MCF 10A (cell line): Measurements from ENCODE around the gene C8A. TPM values are rescaled to one million over a fixed set of nuclear protein-coding genes. Genes with fewer than 3 reads are reported as not detected.

Source experiments
- BruUV-seq: library from RNA; stranded (reverse); fragments of 400-500 nt; replicated peaks from 2 replicates; lab custom pipeline; 2021; lab: Mats Ljungman, UMichigan
- CTCF ChIA-PET: fragments of 300-600 bp; sonication (Branson Sonifier 250); formaldehyde crosslinking; extraction: SDS; loops from one replicate; lab custom pipeline; 2021; ENCODE audit warnings: antibody characterized with exemption, inconsistent platforms; lab: Yijun Ruan, JAX
- POLR2A ChIA-PET: fragments of 300-600, 350-650 bp; sonication (Branson Sonifier 250); formaldehyde crosslinking; extraction: SDS; loops from one replicate; lab custom pipeline; 2020; ENCODE audit warnings: antibody characterized with exemption, inconsistent platforms; lab: Yijun Ruan, JAX
- DNase-seq: peaks from one replicate; pipeline ENCODE4 v3.0.0-alpha.2; 2018; ENCODE audit not compliant: unreplicated experiment
- H3K27ac Mint-ChIP-seq: one replicate; pipeline ENCODE4 v1.8.0; 2022; ENCODE audit warnings: mild to moderate bottlenecking, low read depth, mixed read lengths; ENCODE audit not compliant: unreplicated experiment
- H3K27me3 Mint-ChIP-seq: one replicate; pipeline ENCODE4 v1.8.0; 2022; ENCODE audit warnings: mixed read lengths; ENCODE audit not compliant: insufficient read depth, unreplicated experiment
- H3K36me3 Mint-ChIP-seq: one replicate; pipeline ENCODE4 v1.8.0; 2022; ENCODE audit warnings: mild to moderate bottlenecking, moderate library complexity, mixed read lengths; ENCODE audit not compliant: insufficient read depth, unreplicated experiment
- H3K4me1 Mint-ChIP-seq: one replicate; pipeline ENCODE4 v1.8.0; 2022; ENCODE audit warnings: mixed read lengths; ENCODE audit not compliant: insufficient read depth, unreplicated experiment
- H3K4me3 Mint-ChIP-seq: one replicate; pipeline ENCODE4 v1.8.0; 2022; ENCODE audit warnings: mild to moderate bottlenecking, moderate library complexity, mixed read lengths; ENCODE audit not compliant: unreplicated experiment
- H3K9me3 Mint-ChIP-seq: one replicate; pipeline ENCODE4 v1.8.0; 2022; ENCODE audit warnings: mixed read lengths; ENCODE audit not compliant: unreplicated experiment
- CTCF ChIP-seq: fragments of 200-600 bp; IDR thresholded peaks from one replicate; pipeline ENCODE4 v1.8.0; 2022; ENCODE audit warnings: antibody characterized with exemption, mild to moderate bottlenecking; ENCODE audit not compliant: unreplicated experiment
- intact Hi-C: fragments of 100-400 bp; cut with micrococcal nuclease; formaldehyde crosslinking; loops from 2 replicates; pipeline ENCODE4 v1.14.1; 2022
- total RNA-seq: library from RNA; stranded (reverse); gene quantifications from 2 replicates; pipeline ENCODE4 v1.2.3, GENCODE V29; 2022

The C8A gene
- total RNA-seq, 1 experiment from 2014 or later, result not detected

DNA sequence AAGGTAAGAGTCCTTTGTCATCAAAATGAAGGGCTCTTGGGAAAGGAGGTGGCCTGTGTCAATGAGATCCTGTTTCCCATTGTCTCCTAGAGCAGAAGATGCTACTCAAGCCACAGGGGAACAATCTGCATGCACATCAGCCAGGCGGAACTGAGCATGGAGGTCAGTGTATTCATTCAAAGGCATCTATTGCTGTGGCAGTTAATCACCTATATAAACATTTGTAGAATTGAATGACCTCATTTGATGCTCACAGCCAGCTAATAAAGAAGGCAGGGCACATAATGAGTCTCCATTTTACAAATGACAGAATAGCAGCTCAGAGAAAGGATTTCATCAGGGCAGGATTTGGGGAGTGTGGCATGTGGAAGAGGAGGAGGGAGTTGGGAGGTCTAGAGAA is 29.7 kb upstream of the C8A start:
- no peak for TF ChIP-seq CTCF
- H3K4me3 Mint-ChIP-seq, result no peak overlapping the region
- CTCF ChIA-PET, result interaction anchor here (0.7 to 0.8 kb wide), 2 partner anchors 21 to 1647 kb away, joined by 3 to 6 read pairs; no protein-coding TSS in a partner anchor

DNA sequence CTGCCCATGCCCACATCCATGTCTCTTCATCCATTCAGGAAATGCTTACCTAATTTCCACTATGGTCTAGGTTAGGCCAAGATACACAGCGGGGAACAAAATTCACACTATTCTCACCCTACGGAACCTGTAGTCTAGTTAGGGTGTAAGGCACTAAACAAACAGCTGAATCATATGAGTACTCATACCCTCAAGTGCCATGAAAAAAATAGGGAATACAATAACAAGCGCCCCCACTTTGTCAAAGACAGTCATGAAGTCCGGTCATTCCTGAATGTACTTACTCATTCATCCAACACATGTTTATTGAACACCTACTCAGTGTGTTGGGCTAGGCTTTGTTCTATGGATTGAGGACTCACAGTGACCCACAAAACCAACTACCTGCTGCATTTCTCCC is 29.2 kb upstream of the C8A start:
- no peak for DNase-seq
- H3K36me3 Mint-ChIP-seq, result no peaks in the 10 kb centered on the region
- CTCF ChIA-PET, result no interaction called here

More for the DNA sequence above, 29.7 kb upstream of the C8A start:
- Mint-ChIP-seq H3K4me1 (no peaks in the 10 kb centered on the region), H3K27me3 (peaks cover 31% of the 10 kb centered on the region), H3K36me3 (no peaks in the 10 kb centered on the region), H3K27ac (no peak overlapping the region), H3K9me3 (no peaks in the 10 kb centered on the region)
- no TSS peak for BruUV-seq
- intact Hi-C loops, result no loop called here
- POLR2A ChIA-PET, result interaction anchor here (0.5 kb wide), 1 partner anchor 1715 kb away, joined by 3 read pairs; no protein-coding TSS in a partner anchor
- no peak for DNase-seq

DNA sequence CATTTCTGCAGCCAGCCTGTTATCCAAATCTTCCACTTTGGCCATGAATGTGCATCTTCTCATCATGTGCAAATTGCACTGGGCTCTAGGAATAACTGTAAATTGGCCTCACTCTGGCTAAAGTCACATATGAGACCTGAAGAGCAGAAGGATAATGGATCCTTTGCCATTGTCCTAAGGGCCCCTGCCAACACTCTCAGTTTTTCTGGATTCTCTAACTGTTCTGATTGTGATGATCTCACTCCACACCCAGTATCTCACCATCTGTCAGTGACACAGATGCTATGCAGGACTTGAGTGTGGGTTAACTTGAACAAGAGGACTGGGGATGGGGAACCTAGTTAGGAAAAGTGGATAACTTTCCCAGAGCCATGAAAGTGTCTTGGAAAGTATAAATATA is 26.9 kb upstream of the C8A start:
- ChIA-PET POLR2A (no interaction called here), CTCF (interaction anchor here (0.6 to 1.8 kb wide), 3 partner anchors 1218 to 1336 kb away, joined by 3 to 6 read pairs (median 4); no protein-coding TSS in a partner anchor)
- no TSS peak for BruUV-seq
- no peak for TF ChIP-seq CTCF
- no peak for DNase-seq
- Mint-ChIP-seq H3K9me3 (no peaks in the 10 kb centered on the region), H3K4me1 (peaks cover 13% of the 10 kb centered on the region), H3K36me3 (no peaks in the 10 kb centered on the region), H3K27me3 (peaks cover 29% of the 10 kb centered on the region), H3K27ac (no peak overlapping the region), H3K4me3 (no peak overlapping the region)
- intact Hi-C loops, result no loop called here

More for the DNA sequence above, 29.2 kb upstream of the C8A start:
- H3K27ac Mint-ChIP-seq, result no peak overlapping the region
- no peak for TF ChIP-seq CTCF
- no peak overlapping the region for H3K4me3 Mint-ChIP-seq
- no peaks in the 10 kb centered on the region for H3K4me1 Mint-ChIP-seq
- no peaks in the 10 kb centered on the region for H3K9me3 Mint-ChIP-seq
- BruUV-seq, result no TSS peak
- POLR2A ChIA-PET, result interaction anchor here (0.5 kb wide), 1 partner anchor 1715 kb away, joined by 3 read pairs; no protein-coding TSS in a partner anchor
- intact Hi-C loops, result no loop called here
- peaks cover 31% of the 10 kb centered on the region for H3K27me3 Mint-ChIP-seq

DNA sequence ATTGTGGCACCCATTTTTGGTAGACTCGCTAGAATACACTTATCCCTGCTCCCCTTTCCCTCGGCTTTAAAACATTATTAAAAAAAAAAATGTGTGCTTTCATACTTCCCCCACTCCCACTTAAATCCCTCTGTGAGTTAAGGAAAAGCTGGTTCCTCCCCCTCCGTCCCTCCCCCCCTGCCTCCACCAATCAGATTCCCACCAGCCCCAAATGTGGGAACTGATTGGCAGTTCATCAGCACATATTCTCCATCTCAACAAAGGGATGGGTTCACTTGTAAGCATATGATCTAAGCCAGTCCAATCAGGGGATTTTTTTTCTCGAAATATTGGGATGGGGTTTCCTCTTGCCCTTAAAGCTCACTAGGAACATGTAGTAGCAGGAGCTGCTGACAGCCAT is 24.5 kb upstream of the C8A start:
- Mint-ChIP-seq H3K4me3 (no peak overlapping the region), H3K4me1 (peaks cover 16% of the 10 kb centered on the region), H3K27me3 (peaks cover 20% of the 10 kb centered on the region), H3K9me3 (no peaks in the 10 kb centered on the region), H3K36me3 (no peaks in the 10 kb centered on the region), H3K27ac (no peak overlapping the region)
- TF ChIP-seq CTCF, result no peak
- no TSS peak for BruUV-seq
- CTCF ChIA-PET, result interaction anchor here (0.7 to 4.3 kb wide), 8 partner anchors 9 to 1812 kb away, joined by 3 to 39 read pairs (median 10); partner anchors contain the start of gene FYB2
- POLR2A ChIA-PET, result interaction anchor here (0.8 kb wide), 1 partner anchor 1136 kb away, joined by 3 read pairs; no protein-coding TSS in a partner anchor
- DNase-seq, result no peak
- intact Hi-C loops, result no loop called here
